SH-SY5Y (cell line): ENCODE measurements around the gene AMIGO1.

ENCODE experiments used
- GATA2 ChIP-seq: IDR thresholded peaks from 2 replicates; pipeline ENCODE4 v1.6.1; 2011; ENCODE audit warnings: mild to moderate bottlenecking, low read depth, low read length
- GATA3 ChIP-seq: IDR thresholded peaks from 2 replicates; pipeline ENCODE4 v1.6.1; 2011; ENCODE audit warnings: low read depth, mild to moderate bottlenecking, low read length, moderate library complexity

GRCh38 chr1:109468903-109469302 is 40.6 kb downstream of the AMIGO1 start:
- TF ChIP-seq GATA2 (no peak), GATA3 (no peak)
